GM18499 (cell line): Measurements from ENCODE around the gene CCDC28B.

Experiments
- ATAC-seq: cut with Tn5 transposase; IDR thresholded peaks from one replicate; pipeline ENCODE4 v1.9.1; 2021; ENCODE audit warnings: moderate number of reproducible peaks; ENCODE audit not compliant: insufficient read depth, unreplicated experiment

CCDC28B gene

GRCh38 chr1:32249831-32250525 lies 49.6 kb downstream of the CCDC28B start:
- peak; percentile 42 for ATAC-seq

DNA sequence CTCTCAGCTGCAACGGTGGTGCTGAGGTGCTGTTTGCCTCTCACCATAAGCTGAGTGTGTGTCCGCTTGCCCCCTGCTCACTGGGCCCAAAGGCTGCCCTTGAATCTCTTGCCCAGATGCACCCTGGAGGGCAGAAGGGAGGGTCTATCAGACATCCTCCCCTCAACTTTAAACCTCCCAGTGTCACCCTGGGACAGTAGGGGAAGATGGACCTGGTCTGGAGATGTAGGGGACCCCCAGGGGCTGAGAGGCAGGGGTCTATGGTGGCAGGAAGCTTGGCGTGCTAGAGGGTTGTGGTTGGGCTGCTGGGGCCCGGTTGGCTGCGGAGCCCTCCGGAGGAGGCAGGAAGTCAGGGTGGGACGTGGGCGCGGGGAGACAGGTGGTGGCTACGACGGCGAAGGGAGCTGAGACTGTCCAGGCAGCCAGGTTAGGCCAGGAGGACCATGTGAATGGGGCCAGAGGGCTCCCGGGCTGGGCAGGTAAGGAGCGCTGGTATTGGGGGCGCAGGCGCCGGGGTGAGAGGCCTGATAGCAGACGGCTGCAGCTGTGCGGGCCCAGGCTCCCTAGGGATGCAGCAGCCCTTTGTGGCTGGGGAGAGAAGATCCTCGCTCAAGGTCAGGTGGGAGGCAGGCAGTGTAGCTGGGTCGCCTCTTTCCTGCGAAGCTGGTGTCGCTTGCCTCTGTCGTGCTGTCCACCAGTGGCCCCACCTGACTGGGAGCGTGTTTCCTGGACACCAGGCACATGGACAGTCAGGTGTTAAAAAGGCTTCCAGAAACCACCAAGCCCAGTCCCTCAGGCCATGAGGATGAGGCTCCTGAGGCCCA lies 50.7 kb downstream of the CCDC28B start, which contains the start of gene LCK:
LCK (plus strand) TSS at position 373 of the 824 bp plus-strand sequence. CDS start 23,065 bp downstream, outside the sequence.
- ATAC-seq, result no peak
